ENCODE data around the gene PLCD1. TPM values are rescaled to one million over a fixed set of nuclear protein-coding genes. Genes with fewer than 3 reads are reported as not detected.
A peak's percentile ranks its signal among the peaks of the same experiment; 100 is the strongest.

Gene PLCD1
- total RNA-seq, 4 donors from 2014 or later: 25.4 to 29.8 (median 27.1) TPM

DNA sequence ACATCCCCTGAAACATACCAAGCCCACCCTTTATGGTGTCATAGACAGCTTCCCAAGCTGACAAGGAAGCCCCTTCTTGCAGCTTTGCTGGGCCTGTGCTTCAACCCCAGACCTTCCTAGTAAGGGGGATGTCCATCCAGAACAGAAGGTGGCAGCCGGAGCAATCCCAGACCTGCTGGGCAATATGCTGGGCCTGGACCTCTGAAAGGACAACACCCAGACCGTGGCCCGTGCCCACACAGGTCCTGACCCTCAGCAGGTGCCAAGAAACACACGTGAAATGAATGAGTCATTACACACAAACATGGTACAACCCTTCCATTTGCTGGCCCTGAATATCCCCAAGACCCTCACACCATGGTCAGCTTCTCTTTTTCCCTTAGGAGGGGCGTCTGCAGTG is 58.6 kb downstream of the PLCD1 start:
- Histone ChIP-seq H3K4me3 (no peak overlapping the region), H3K36me3 (peaks cover 0 to 78% of the 10 kb centered on the region in 2 donors), H3K27ac (no peak overlapping the region), H3K27me3 (no peaks in the 10 kb centered on the region), H3K9me3 (no peaks in the 10 kb centered on the region), H3K4me1 (peaks cover 0 to 38% (median 8%) of the 10 kb centered on the region in 3 donors)
- 91% methylated on average over 5 of the region's 5 CpGs; no CpG with 5 or more reads in 1 of the 2 donors for WGBS, 2 donors (ENCODE audit: low coverage in 1 of 2)
- no peak for TF ChIP-seq EP300 (IDR thresholded peaks at IDR 0.05)
- TF ChIP-seq POLR2AphosphoS5 (IDR thresholded peaks at IDR 0.05): no peak
- no peak for TF ChIP-seq POLR2A (IDR thresholded peaks at IDR 0.05)
- TF ChIP-seq, protein P1, sequence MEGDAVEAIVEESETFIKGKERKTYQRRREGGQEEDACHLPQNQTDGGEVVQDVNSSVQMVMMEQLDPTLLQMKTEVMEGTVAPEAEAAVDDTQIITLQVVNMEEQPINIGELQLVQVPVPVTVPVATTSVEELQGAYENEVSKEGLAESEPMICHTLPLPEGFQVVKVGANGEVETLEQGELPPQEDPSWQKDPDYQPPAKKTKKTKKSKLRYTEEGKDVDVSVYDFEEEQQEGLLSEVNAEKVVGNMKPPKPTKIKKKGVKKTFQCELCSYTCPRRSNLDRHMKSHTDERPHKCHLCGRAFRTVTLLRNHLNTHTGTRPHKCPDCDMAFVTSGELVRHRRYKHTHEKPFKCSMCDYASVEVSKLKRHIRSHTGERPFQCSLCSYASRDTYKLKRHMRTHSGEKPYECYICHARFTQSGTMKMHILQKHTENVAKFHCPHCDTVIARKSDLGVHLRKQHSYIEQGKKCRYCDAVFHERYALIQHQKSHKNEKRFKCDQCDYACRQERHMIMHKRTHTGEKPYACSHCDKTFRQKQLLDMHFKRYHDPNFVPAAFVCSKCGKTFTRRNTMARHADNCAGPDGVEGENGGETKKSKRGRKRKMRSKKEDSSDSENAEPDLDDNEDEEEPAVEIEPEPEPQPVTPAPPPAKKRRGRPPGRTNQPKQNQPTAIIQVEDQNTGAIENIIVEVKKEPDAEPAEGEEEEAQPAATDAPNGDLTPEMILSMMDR (IDR thresholded peaks at IDR 0.05): no peak
- ATAC-seq: no peak

DNA sequence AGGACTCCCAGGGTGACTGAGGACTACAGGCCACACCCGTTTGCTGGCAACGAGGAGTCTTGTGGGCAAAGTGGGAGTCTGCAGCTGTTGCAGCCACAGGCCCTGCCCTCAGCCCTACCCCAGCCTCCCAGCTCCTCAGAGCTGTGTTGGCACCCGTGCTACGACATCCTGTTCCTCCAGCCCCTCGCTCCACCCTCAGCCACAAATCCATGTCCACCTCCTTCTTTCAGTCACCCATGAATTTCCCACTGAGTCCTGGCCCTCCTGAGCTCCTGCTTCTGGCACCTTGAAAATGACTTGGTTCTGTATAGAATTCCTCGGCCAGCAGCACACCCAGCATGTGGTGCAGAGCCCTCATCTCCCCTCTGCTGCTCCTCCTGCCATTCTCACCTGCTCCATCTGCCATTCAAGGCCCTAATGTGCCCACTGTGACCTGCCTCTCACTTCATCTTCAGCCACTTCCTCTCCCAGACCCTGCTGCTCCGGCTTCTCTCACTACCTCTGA is 59.8 kb downstream of the PLCD1 start:
- TF ChIP-seq, protein P1 (IDR thresholded peaks at IDR 0.05): no peak
- TF ChIP-seq POLR2AphosphoS5 (IDR thresholded peaks at IDR 0.05) (no peak), POLR2A (IDR thresholded peaks at IDR 0.05) (no peak), EP300 (IDR thresholded peaks at IDR 0.05) (no peak)
- 78 to 85% methylated on average over 5 of the region's 7 CpGs for whole genome bisulfite sequencing, 2 donors (ENCODE audit: low coverage in 1 of 2)
- peaks cover 0 to 38% (median 8%) of the 10 kb centered on the region in 3 donors for H3K4me1 ChIP-seq
- no peak overlapping the region for H3K4me3 ChIP-seq
- no peaks in the 10 kb centered on the region for H3K27me3 ChIP-seq
- H3K36me3 ChIP-seq: peaks cover 0 to 80% of the 10 kb centered on the region in 2 donors
- H3K27ac ChIP-seq: no peak overlapping the region
- no peak for ATAC-seq
- no peaks in the 10 kb centered on the region for H3K9me3 ChIP-seq

DNA sequence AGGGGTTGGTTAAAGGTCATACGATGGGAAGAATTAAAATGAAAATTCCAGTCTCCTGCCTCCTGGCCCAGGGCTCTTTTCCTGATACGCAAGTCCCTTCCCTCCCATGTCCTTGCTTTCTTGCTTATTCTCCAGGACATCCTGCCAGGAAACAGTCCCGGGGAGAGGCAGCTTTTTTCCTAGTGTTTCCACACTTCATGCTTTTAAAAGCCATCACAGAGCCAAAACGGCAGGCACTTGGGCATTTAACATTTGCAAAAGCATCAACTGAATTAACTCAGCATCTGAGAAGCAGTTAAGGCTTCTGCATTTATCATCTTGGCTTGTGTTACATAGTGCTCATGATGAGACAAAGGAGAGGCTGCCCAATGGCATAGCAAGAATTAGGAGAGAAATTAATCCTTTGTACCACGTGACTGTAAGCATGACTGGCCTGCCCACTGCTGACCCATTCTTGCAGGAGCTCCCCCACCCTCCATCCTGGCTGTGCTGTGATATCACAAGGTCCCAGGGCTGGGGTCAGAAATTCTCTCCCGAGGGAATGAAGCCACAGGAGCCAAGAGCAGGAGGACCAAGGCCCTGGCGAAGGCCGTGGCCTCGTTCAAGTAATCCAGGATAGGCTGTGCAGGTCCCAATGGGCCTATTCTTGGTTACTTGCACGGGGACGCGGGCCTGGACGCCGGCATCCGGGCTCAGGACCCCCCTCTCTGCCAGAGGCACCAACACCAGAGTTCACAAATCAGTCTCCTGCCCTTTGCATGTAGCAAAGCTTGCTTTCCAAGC is 60.4 kb downstream of the PLCD1 start:
- Histone ChIP-seq H3K4me3 (no peak overlapping the region), H3K27ac (peak overlapping the region in 1 of 4 donors; percentile 3), H3K9me3 (no peaks in the 10 kb centered on the region), H3K27me3 (no peaks in the 10 kb centered on the region), H3K36me3 (peaks cover 0 to 74% of the 10 kb centered on the region in 2 donors), H3K4me1 (peaks cover 0 to 31% (median 8%) of the 10 kb centered on the region in 3 donors)
- TF ChIP-seq, protein P1 (IDR thresholded peaks at IDR 0.05): no peak
- TF ChIP-seq EP300 (IDR thresholded peaks at IDR 0.05) (no peak), POLR2AphosphoS5 (IDR thresholded peaks at IDR 0.05) (no peak), POLR2A (IDR thresholded peaks at IDR 0.05) (no peak)
- WGBS, 2 donors (ENCODE audit: low coverage in 1 of 2): 47 to 58% methylated on average over 4 to 5 of the region's 15 CpGs
- ATAC-seq: no peak

DNA sequence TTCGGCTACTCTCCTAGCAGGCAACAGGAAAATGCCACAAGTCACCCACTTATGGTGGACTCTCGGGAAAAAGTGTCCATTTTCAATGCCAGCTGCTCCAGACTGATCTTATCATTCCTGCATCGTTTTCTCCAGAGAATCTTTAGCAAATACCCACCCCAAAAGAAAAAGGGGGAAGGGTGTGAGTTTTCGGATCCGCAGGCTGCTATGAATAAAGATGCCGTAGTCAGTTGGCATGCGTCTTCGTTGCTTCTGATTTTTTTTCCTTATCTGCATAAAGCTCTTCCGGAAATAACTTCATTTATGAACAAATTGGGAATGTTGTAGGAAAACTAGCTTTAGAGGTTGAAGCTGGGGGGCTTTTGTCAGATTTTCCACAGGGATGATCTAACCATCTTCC is 61.2 kb downstream of the PLCD1 start:
- ATAC-seq: no peak
- peak overlapping the region in 1 of 4 donors; percentile 3 for H3K27ac ChIP-seq
- peaks cover 0 to 66% of the 10 kb centered on the region in 2 donors for H3K36me3 ChIP-seq
- TF ChIP-seq, protein P1 (IDR thresholded peaks at IDR 0.05): no peak
- TF ChIP-seq POLR2A (IDR thresholded peaks at IDR 0.05): no peak
- TF ChIP-seq POLR2AphosphoS5 (IDR thresholded peaks at IDR 0.05): no peak
- TF ChIP-seq EP300 (IDR thresholded peaks at IDR 0.05): no peak
- H3K27me3 ChIP-seq: no peaks in the 10 kb centered on the region
- no peaks in the 10 kb centered on the region for H3K9me3 ChIP-seq
- no peak overlapping the region for H3K4me3 ChIP-seq
- 87 to 91% methylated on average over 9 of the region's 9 CpGs for WGBS, 2 donors (ENCODE audit: low coverage in 1 of 2)
- H3K4me1 ChIP-seq: peaks cover 0 to 25% (median 8%) of the 10 kb centered on the region in 3 donors

All from gastroesophageal sphincter (tissue), 4 donors.